Measurements from ENCODE around the gene RPN1.

Gene RPN1

GRCh38 chr3:128576290-128576689 is 74.3 kb downstream of the RPN1 start:
- DNase-seq = no peak

DNA sequence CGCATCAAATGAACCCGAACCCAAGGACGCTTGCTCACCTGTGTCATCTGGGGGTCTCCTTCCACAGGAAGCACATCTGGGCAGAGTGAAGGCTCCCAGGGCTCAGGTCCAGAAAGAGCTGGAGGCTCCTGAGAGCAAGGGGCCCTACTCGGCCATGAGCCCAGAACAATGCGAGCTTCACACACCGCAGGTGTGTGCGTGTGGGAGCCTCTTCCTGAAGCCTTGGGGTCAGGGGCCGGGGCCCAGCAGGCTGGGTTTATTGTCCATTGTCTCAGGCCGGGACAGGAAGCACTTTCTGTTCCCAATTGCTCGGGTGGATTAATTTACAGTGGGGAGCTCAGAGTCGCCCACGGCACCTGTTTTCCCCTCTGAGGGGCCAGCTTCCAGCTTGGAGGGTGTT is 74.8 kb downstream of the RPN1 start:
- no peak for DNase-seq

DNA sequence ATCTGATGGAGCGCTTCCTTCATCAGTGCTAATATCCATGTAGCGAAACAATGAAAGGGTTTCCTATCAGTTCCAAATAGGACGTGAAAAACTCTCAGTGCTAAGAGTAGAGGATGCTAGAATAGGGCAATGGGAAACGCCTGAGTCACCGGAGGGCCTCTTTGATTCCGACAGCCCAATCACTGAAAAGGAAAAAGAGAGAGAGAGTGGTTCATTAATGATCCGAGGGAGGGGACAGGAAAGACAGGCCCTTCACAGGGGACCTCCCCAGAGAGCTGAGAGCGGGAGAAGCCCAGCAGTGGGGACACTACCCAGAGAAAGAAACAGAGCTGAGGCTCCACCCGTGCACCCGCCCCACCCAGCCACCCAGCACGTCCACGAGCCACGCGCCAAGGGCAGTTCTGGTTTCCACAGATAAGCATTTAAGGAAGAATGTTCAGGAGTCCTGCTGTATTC is 76.9 kb downstream of the RPN1 start:
- no peak for DNase-seq

GRCh38 chr3:128573160-128573559 is 77.5 kb downstream of the RPN1 start:
- no peak for DNase-seq

DNA sequence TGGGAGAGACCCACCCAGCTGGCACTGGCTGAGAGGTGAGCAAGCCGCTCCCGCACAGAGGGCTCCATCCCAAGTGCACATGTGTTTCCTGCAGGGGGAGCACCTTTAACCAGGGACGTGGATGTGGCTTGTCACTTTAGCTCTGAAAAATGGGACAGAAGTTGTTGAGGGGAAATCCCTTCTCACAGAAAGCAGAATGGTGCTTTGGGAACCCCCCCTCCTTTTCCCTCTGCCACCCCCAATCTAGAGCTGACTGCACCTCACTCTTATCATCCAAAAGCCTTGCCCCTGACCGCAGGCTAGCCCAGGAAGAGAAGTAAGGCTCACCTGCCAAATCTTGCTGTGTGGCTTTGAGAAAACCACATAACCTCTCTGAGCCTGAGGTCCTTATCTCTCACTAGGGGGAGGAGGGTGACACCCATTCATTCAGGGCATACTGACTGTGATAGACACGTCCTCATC is 77.9 kb downstream of the RPN1 start:
- DNase-seq = peak; percentile 21

DNA sequence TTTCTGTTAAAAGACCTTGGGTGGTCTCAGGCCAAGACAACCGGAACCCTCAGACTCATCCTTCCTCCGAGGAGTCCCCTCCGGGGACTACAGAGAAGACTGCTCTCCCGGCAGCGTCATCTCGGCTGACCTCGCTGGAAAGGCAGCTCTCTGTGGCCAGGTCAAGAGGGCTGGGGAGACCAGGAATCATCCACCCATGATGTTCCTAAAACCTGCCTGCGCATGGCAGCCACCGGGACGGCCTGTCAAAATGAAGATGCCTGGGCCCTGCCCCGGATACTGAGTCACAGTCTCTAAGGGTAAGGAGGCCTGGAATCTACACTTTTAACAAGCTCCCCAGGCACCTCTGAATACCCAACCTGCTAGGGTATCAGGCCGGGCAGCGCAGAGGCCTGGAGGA is 78.6 kb downstream of the RPN1 start:
- DNase-seq = no peak

Measured in activated naive CD4-positive, alpha-beta T cell treated with Interleukin-2 at 50 U/mL for 16 hours (primary cell).